Jurkat, Clone E6-1 (cell line): Measurements from ENCODE around the gene MTG2.
"Not testable (repeated sequence)": the region's sequence is repeated elsewhere in the genome, so short reads cannot be mapped to it uniquely, and the experiment has no call there.

Source experiments
- DNase-seq: peaks from one replicate; pipeline ENCODE4 v3.0.0-alpha.2; 2011; ENCODE audit warnings: low read depth, low spot score
- H3K4me3 ChIP-seq: 2 replicates; pipeline ENCODE4 v1.5.1; 2011; ENCODE audit warnings: mild to moderate bottlenecking, low read length, control low read depth, moderate library complexity

The MTG2 gene

GRCh38 chr20:62143957-62144825 lies 38.6 kb upstream of the MTG2 start:
- peak; percentile 28 for DNase-seq
- H3K4me3 ChIP-seq = peak overlapping the region; percentile 65

DNA sequence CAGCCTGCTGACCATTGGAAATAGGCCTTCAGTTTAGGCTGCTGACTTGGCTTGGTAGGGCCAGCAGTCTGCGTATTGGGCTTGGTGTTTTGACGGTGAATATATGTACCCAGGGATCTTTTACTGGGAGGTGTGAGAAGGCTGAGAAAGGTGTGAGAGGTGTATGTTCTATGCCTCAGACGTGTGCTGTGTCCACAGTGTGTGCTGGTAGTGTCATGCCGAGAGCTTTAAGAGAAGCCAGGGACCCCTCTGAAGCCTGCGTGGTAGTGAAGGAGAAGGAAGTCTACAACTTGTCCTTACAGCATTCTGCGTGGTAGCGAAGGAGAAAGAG lies 37.2 kb upstream of the MTG2 start:
- no peak overlapping the region for H3K4me3 ChIP-seq

DNA sequence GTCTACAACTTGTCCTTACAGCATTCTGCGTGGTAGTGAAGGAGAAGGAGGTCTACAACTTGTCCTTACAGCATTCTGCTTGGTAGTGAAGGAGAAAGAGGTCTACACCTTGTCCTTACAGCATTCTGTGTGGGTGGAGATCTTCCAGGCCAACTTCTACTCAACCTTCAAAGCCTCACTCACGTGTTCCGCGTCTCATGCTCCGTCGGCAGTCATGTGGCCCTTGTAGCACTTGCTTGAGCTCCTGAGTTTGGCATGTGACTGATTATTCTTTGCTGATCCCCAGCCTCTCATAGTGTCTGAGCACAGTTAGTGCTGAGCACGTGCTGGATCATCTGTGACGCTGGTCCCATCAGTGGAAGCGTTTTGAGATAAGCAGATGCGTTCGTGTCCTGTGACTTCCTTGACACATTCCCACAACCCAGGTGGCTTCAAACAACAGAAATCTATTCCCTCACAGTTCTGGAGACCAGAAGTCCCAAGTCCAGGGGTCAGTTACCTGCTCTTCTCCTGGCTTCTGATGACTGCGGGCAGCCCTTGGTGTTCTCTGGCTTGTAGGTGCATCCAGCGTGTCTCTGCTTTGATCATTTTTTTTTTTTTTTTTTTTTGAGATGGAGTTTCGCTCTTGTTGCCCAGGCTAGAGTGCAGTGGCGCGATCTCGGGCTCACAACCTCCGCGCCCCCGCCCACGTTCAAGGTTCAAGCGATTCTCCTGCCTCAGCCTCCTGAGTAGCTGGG lies 36.6 kb upstream of the MTG2 start:
- no peak overlapping the region for H3K4me3 ChIP-seq
- DNase-seq = no peak

More for the DNA sequence above, 37.2 kb upstream of the MTG2 start:
- no peak for DNase-seq

DNA sequence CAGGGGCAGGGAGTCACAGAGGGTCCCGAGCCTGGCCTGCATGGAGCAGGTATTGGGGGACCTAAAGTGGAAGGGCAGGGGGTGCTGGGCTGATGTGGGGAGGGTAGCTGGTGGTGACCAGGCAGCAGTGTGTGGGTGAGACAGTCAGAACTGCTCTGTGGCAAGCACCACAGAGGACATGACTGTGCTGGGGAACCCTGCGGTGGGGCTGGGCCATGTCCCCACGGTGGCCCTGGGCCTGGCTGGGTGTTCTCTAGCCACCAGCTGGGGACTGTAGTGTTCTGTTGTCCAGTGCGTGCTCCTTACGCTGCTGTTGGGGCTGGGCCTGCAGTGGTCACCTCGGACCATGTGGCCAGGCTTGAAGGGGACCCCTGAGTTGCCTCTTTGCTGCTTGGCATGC lies 35.7 kb upstream of the MTG2 start:
- H3K4me3 ChIP-seq = no peak overlapping the region
- no peak for DNase-seq

DNA sequence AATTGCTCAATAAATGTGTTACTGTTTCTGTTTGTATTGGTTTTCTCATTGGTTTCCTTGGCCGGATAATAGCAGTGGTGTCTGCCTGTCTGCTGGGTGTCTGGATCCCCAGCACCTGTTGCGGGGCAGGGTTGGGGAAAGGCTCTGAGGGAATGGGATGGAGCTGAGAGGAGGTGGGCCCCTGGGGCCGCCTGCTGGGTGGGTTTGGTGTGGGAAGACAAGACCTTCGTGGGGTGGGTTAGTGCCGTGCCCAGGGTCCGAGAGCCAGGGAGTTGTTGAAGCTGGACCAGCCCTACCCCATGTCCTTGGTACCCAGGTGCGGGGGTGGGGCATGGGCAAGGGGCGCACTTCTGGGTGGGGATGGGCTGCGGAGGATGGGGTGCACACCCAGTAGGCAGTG lies 35.3 kb upstream of the MTG2 start:
- DNase-seq = no peak
- H3K4me3 ChIP-seq = no peak overlapping the region

GRCh38 chr20:62148383-62148782 lies 34.4 kb upstream of the MTG2 start:
- DNase-seq, H3K4me3 ChIP-seq: not testable (repeated sequence)

- H3K4me3 ChIP-seq = no peak overlapping the region
- DNase-seq = no peak
Observed at GRCh38 chr20:62148908-62149314, 33.9 kb upstream of the MTG2 start.

- no peak for DNase-seq
- H3K4me3 ChIP-seq = no peak overlapping the region
Observed at GRCh38 chr20:62149532-62150309, 33.1 kb upstream of the MTG2 start.

DNA sequence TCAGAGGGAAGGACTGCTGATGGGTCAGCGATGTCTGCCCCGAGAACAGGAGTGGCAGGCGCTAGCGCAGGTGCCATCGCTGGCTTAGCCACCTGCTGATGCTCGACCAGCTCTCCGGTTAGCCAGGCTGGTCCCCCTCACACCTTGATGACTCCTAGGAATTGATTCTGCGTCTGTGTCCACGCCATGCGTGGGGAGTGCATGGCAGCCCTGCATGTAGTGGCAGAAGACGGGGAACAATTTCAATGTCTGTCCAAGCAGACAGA lies 32.6 kb upstream of the MTG2 start:
- DNase-seq = no peak

GRCh38 chr20:62151225-62151624 lies 31.6 kb upstream of the MTG2 start:
- H3K4me3 ChIP-seq = no peak overlapping the region
- DNase-seq = no peak

More for the DNA sequence above, 32.6 kb upstream of the MTG2 start:
- no peak overlapping the region for H3K4me3 ChIP-seq

DNA sequence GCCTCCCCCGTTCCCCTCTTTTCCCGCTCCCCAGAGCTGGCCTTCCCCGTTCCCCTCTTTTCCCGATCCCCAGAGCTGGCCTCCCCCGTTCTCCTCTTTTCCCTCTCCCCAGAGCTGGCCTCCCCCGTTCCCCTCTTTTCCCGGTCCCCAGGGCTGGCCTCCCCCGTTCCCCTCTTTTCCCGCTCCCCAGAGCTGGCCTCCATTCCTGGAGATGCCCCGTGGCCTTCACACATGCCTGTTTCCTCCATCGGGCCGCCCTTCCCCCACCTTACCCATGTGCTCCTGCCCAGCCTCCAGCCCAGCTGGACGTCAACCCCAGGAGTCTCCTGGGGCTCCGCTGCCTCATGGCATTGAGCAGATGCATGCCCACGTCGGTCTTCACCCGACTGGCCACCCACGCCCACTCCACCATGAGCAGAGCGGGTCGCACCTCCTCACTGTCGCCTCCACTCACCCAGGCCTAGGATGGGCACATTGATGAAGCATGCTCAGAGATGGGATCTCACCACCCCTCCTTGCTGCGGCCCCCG lies 30.9 kb upstream of the MTG2 start:
- no peak for DNase-seq
- H3K4me3 ChIP-seq = no peak overlapping the region

GRCh38 chr20:62155428-62156253 lies 27.2 kb upstream of the MTG2 start:
- no peak overlapping the region for H3K4me3 ChIP-seq
- no peak for DNase-seq

- H3K4me3 ChIP-seq = no peak overlapping the region
- no peak for DNase-seq
Observed at GRCh38 chr20:62156254-62156556, 26.6 kb upstream of the MTG2 start.

DNA sequence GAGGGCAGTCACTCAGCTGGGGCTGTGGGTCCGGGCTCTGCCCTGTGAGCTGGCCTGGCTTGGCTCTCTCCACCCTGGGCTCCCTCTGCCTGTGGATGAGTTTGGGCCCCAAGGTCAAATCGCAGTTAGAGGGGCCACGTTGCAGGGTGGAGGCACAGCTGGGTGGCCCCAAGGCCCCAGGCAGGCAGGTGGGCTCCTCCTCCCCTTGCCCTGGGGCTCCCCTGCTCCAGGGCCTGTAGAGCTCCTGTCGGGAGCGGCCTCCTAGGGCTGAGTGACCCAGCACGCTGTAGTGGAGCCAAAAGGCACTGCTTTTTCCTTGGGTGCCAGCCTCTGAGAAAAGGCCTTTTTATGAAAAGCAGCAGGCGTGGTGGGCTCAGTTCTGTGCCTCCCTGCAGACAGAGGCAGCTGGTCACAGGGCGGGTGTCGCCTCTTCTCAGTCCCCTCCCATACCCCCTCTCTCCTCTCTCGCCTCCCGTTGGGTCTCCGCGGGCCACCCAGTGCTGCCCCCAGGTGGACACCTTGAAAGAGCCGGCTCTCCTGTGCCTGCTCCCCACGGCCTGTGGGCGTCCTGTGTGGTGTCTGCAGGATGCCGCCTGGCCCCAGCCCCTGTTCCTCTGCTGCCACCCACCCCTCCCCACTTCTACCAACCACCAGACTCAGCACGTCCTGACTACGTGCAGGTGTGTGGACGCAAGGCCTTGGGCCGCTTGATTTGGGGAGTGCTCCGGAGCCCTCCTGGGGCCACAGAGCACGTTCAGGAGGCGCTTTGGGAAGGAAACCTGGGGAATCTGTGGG lies 26.0 kb upstream of the MTG2 start:
- DNase-seq = peak; percentile 32
- no peak overlapping the region for H3K4me3 ChIP-seq

DNA sequence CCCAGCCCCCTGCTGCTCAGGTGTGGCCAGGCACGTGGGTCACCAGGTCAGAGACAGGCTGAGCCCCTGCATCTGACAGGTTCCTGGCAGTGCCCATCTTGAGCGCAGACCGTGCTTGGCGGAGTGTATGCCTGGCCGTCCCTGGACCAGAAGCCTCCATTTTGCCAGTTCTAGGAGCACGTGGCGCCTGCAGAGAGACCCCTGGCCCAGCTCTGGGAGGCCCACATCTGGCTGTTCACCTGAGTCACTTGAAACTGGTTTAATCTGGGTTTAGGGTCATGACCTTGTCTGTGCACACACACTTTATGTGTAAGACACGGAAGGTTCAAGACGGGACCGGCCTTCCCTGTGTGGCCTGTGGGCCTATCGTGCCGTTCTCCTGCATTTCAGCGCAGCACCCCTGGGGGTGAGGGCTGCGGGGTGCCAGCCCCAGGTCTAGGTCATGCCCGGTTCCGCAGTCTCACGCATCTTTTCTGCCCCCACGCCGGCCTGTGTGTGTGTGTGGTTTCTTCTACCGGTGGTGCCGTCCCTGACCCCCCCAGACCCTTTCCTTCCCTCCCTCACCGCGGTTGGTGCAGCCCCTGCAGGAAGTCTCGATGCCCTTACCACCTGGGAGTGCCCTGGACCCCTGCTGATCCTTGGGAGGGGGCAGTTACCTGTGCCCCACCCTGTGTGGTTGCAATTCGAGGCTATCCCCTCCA lies 25.3 kb upstream of the MTG2 start:
- no peak overlapping the region for H3K4me3 ChIP-seq
- no peak for DNase-seq

DNA sequence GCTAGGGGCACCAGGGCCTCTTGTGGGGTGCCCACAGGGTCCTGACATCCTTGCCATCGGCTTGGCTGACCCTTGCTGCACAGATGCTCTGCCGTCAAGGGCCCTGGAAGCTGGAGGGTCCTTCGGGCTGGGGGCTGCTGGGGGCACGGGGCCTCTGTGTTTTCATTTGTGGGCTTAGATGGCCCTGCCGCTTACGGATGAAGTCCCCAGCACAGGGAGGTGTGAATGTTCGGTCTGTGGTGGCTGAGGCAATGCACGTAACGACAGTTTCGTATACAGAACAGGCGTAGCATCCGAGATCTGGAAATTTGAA lies 24.8 kb upstream of the MTG2 start:
- H3K4me3 ChIP-seq = no peak overlapping the region
- DNase-seq = no peak

GRCh38 chr20:62158541-62158940 lies 24.3 kb upstream of the MTG2 start:
- no peak for DNase-seq
- no peak overlapping the region for H3K4me3 ChIP-seq

DNA sequence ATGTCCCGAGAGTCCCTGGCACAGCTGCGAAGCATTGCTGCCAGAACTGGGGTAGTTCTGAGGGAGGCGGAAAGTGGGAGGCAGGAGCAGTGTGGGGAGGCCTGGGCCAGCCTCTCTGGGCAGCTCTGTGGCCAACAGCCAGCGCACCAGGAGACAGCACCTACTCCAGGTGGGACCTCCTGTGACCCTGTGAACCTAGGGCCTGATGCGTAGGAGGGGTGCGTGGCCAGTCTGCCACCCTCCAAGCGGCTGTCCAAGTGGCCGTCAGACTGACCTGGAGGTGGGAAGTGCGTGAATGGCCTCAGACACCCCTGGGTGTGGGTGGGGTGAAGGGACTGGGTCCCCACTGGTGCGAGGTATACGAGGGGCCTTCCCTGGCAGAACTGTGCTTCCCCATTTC lies 23.8 kb upstream of the MTG2 start:
- no peak overlapping the region for H3K4me3 ChIP-seq
- no peak for DNase-seq
